Brain pericyte (primary cell): Measurements from ENCODE around the gene SIDT2.

Source experiments
- DNase-seq: peaks from one replicate; pipeline ENCODE4 v3.0.0-alpha.2; 2012; ENCODE audit warnings: low read depth, low spot score

The SIDT2 gene

DNA sequence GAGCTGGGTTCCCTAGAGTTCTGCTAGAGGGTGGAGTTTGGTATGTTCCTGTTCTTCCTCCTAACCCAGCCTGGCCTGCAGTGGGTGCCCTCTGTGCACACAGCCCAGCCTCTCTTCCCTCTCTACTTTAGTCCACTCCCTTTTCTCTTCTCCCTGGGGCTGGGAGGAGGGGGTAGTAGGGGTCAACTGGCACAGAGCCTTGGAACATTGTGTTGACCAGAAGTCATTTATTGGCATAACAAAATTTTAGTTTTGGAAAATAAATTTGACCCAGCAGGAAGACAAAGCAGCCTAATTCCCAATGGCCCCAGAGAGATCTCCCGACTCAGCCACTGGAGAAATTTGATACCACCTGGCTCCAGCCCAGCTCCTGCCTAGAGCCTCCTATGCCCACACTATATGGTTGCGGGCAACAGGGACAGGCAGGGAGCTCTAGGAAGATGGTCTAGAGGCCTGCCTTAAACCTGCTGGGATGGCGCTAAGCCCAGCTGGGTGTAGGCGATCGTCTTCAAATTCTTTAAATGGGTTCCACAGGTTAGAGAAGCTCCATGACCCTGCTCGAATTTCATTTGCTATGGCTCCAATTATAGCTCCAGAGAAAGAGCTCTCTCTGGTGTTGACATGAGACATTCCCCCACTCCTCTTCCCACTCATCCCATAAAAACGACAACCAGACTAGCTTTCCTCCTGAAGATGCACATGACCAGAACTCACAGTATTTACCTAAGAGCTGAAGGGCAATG, 43.4 kb downstream of the SIDT2 start:
- DNase-seq, result peak; percentile 79

DNA sequence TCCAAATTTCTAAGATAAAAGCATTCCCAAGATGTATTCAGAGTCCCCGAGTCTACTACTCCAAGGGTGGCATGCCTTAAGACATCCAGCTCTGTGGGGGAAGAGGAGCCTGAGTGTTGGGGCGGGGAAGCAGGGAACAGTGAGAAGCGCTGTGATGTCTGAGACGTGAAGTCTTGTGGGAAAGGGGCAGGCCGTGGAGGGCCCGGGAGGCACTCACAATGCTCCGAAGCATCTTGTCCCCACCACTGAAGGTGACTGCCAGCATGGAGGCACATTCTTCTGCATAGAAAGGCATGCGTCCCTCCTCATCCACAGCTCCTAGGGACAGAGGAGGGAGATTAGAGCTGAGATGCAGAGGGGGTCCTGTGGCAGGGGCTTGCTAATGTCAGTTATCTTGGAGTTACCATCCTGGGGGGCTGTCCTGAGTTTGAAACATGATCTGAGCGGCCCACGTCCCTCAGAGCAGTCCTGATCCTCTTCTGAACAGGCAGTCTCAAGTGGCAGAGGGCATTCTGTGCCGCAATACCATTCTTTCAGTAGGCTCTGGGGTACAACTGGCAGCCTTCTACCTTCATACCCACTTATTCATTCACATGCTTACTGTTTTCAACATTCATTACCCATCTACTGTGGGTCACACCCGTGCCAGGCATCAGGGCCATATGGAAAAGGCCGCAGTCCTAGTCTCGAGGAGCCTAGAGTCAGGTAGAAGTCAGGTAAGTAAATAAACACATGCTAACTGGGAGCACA, 44.6 kb downstream of the SIDT2 start:
- DNase-seq, result no peak

DNA sequence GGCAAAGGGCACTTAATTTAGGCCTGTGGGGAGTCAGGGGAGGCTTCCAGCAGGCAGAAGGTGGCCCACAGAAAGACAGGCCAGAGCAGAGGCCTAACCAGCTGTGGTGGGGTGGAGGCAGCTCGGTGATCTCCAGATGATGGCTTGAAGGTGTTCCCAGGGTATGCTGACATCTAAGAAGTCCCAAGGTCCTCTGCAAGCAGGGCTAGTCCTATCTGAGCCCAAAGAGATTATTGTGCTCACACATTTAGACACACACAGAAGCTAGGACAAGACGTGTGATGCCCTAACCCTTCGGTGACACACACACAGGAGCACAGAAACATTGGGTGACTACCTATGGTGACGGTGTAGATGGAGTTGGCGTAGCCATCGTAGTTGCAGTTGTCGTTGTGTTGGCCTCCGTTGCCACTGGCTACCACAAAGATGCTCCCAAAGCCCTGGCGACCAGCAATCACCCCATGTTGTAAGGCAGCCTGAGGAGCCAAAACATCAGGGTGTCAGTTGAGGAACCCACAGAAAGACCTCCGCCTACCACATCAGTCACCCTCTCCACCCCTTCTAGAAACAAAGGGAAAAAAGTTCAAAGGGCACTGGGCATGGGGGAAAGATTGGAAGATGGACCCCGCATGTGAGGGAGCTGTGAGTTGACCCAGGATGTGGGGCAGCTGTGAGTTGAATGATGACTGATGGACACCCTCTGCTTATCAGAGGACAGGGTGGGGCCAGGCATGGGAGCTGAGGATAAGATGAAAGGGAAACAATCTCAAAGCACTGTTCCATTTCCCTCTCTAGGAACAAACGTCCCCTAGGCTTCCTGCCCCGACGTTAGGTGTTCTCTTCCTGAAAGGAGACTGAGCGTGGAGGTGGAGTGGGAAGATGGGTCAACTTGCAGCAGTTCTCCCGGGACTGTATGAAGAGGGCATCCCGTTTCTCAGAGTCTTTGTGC, 45.5 kb downstream of the SIDT2 start:
- no peak for DNase-seq

DNA sequence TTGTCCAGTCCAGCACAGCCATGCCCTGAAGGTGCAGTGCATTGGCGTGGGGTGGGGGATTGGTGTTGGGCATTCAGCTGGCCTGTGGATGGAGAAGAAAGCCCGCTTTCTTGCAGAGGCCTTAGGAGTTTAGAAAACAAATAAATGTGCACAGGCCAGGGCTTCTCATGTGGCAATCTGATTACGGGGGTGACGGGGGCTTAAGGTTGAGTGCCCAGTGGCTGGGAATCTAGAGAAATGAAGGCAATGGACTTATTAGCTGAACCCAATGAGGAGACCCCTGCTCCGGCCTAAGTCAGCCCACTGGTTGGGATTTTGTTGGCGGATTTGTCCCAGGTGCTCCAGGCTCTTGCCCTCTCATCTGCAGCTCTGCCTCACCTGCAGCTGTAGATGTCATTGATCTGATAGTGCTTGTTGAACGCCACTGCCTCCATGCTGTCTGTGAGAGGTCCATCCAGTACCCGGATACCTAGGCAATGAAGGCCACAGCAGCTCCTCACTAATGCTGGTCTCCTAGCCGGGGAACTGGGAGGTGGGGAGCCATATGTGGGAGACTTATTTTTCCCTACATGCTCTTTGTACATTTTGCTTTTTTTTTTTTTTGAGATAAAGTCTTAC, 47.1 kb downstream of the SIDT2 start:
- no peak for DNase-seq

DNA sequence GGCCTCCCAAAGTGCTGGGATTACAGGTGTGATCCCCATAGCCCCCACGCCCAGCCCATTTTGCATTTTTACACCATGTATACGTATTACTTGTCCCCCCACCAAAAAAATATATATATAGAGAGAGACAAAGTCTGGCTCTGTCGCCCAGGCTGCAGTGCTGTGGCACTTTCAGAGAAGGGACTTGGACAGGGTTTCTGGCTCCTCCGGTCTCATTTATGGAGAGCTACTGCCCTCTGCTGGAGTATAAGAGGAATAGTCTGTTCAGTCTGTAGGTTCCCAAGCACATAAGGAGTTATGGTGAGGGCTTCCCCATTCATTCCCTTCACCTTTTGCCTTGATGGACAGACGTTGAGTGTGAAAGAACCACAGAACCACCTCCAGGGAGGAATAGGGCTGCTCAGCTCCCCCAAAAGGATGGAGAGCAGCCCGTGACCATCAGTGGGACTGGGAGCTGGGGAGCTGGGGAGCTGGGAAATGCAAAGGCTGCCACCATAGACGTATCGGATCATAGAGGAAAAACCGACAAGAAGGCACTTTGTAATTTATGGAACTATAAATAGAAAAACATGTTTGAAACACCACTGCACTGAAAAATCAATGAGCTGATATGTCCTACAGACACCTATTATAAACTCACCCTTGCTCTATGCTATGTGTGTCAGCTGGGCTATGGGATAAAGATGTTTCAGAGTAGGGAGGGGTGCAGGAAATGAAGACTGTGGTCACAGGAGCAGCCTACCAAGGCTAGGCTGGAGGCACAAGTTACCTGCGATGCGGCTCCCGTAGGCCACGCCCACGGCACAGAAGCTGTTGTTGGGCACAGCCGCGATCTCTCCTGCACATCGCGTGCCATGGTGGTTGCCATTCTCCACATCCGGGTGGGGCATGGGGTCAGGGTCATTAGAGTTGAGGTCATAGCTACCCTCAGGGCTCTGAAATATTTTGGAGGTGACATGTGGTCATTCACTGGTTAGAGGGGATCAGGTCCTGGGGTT, 48.1 kb downstream of the SIDT2 start:
- DNase-seq, result no peak

DNA sequence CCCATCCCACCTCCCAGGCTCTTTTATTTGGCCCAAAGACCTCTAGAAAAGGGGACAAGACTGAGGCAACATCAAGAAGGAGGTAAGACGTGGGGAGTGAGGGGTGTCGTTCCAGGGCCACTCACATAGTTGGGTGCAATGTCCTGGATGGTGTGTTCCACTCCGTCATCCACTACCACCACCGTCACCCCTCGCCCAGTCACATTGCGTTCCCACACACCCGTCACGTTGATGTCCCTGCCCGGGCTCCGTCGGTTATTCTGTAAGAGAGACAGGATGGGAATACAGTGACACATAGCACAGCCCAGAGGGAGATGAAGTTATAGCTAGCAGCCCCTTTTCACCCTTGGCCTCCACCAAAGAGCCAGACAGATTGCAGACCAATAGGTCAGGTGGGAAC, 49.5 kb downstream of the SIDT2 start:
- no peak for DNase-seq

DNA sequence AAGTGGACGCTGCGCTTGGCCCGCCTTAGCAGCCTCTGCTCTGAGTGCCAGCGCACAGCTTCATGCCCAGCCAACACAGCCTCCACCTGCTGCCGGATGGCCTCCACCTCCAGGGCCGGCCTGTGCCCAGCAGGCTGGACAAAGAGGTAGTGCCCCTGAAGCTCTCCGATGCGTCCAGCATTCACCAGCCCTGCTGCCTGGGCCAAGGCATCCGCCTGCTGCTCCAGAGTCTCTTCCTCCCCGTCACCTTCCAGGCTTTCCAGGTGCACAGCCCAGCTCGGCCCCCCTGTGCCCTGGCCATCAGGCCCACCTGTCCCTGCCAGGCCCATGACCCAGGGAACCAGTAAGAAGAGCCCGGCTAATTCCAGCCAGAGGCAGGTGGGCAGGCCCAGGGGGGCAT, 50.9 kb downstream of the SIDT2 start:
- no peak for DNase-seq

DNA sequence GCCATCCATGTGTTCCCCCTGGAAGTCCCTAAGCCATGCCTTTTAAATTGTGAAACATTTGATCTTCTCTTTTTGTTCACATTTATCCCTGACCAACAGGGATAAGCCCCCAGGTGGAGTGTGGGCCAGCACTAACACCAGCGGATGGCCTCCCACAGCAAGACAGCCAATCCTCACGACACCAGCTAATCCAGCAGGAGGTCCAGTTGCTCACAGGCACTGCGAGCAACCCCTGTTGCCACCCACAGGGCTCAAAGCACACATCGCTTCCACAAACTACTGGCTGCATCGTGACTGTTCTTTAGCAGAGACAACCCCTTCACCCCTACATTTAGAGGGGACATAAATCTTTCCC, 51.4 kb downstream of the SIDT2 start:
- no peak for DNase-seq

DNA sequence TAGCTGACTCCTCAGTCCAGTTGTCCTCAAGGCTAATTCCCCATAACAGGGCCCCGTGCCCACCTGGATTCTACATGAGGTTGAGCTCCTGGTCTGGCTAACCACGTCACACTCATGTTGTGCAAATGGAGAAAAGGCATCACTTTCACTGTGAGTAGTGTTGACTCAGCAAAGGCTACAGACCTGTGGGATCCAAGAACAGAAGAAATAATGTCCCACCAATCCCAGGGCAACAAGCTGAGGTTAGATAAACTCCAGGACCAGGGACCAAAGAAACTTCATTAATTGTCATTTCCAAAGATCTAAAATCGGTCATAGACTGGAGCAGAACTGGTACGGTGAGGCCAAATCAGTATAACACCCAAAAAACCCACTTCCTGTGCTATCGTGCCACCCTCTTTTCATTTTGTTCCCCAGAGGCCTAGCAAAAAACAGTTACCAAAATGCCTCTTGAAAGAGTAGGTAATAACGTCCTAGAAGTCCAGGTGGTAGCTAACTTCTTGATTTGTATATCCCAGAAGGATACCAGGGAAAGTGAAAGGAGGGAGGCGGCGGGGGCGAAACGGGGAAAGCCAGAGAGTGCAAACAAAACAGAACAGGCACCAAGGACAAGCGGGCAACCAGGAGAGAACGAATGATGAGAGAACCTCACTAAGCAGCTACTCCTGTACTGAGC, 51.9 kb downstream of the SIDT2 start:
- DNase-seq, result no peak

DNA sequence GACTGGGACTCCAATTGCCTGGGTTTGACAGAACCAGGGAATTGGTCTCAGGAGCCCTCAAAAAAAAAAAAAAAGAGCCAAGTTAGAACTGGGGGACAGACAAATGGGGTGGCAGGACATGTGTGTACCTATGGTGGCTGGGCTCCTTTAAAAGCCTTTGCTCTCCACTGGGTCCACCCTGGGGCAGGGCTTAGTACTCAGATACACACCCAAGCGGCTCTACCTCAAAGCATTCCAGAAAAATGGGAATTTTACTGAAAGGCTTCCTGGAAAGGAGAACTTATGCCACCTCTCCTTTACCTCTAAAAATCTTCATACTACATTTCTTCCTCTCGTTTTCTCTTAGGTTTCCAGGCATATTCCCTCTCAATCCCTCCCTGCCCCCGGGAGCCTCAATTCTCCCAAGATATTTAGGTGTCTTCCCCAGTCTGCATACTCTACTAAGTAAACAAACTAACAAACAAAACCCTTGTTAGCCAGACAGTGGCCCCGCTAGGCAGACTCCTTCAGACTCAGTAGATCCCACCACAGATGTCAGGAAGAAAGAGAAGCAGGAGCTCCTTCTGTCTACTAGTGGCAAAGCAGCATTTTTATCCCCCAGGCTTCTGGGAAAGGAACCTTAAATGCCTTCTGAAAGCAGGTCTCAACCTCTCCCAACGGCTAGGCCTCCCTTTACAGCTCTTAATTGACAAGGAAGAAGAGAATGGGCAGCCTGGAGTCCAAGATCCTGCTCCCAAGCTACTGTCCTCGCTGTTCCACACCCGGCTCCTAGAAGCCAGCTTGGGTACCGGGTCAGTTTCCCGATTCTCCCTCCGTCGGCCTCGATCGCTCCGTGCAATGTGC, 52.7 kb downstream of the SIDT2 start:
- DNase-seq, result no peak

DNA sequence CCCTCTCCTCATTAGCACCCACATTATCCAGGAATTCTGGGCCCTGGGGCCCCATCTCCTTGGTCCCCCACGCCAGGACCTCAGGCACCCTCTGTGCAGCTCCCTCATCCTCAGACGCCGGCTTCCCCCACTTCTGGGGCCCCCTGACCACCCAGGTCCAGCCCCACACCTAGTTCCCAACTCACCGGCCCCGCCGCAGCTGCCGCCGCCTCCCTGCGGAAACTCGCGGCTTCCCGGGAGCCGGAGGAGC, 53.2 kb downstream of the SIDT2 start, which contains the start of gene PCSK7:
PCSK7 (minus strand) TSS at position 232 of the 250 bp plus-strand sequence. CDS start 2,229 bp downstream, outside the sequence.
- no peak for DNase-seq

DNA sequence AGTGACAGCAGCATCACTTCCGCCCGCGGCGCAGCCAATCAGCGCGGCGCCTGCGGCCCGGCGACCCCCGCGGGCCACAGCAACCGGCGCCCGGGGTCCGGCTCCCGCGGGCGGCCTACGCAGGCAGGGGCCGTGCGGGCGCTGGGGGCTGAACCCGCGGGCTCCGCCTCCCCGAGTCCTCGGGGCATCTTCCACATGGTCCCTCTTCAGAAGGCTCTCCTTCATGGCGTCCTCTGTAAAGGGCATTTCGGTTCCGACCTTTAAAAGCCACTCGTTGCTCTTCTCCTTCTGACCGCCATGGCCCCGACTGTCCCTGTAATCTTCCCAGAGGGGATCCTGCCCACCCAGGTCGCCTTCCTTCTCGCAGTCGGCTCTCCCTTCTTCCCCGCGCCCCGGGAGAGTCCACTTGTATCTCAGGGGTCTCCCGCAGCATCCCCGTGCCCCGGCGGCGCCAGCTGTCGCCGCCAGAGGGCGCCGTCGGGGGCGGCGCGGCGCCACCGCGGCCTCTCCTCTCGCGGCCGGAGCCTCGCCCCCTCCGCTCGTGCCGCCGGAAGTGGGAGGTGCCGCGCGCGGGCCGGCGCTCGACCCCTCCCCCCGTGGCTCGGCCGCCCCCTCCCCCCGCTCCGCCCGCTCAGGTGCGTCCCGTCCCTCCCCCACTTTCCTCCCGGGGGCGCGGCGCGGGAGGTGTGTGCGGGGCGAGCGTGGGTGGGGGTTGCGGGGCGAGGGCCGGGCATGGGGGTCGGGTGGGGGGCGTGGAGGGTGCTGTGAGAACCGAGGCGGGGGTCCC, 53.7 kb downstream of the SIDT2 start, which contains the start of gene RNF214:
RNF214 (plus strand) TSS at position 580 of the 787 bp plus-strand sequence. CDS start 1,602 bp downstream, outside the sequence.
- DNase-seq, result no peak

DNA sequence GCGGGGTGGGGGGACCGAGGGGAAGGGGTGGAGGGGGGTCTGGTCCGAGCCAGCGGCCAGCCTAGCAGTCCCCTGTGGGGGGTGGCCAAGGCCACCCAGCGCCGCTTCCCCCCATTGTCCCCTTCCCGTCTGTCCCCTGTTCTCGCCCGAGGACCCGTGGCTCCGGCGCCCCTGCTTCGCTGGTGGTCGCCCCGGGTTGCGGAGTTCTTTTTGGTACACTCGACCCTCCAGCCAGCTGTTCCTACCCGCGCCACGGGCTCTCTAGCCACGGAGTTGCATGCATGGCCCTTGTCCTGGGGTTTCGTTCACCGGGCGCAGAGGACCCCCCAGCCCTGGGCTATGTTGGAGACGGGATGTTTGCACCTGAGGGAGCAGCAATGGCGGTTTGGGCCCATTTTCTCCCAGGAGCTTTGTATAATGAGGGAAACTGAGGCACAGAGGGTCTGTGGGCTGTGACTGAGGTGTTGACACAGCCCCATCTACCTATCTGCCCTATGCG, 54.4 kb downstream of the SIDT2 start:
- no peak for DNase-seq

DNA sequence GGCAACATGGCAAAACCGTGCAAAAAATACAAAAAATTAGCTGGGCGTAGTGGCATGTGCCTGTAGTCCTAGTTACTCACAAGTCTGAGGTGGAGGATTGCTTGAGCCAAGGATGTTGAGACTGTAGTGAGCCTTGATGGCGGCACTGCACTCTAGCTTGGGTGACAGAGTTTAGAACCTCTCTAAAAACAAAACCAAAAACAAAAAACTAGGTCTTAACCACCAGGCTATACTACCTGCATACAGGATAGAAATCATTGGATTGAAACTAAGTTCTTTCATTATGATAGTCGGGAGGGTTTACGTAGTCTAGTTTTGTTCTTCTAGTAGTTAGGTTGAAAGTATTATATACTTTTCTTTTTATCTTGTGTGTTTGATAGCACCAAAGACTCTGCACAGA, 59.7 kb downstream of the SIDT2 start:
- no peak for DNase-seq

DNA sequence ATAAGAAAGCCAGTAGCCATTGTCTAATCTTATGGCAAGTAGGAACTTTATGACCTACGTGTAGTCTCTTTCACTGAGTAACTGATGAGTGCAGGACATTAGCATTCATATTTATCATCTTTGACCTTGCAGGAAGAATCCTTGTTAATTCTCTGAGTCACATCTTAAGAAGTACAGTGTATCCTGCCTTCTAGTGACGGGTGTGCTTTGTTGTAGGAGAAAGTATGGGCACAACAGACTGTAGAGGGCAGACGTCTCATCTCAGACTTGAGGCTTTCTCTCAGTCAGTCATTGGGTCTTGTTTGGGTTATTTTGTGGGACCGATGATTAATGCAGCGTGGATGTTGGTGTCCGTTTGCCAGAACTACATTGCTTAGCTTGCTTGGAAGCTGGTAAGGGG, 60.8 kb downstream of the SIDT2 start:
- DNase-seq, result no peak
